PFSK-1 (cell line): ENCODE data around the gene RCC2.

ENCODE experiments used
- FOXP2 ChIP-seq: optimal IDR thresholded peaks from 2 replicates; pipeline ENCODE3; 2011; ENCODE audit warnings: borderline replicate concordance, control low read depth, inconsistent platforms; ENCODE audit not compliant: insufficient read depth; ENCODE audit errors: extremely low read length, extremely low read depth
- POLR2AphosphoS5 ChIP-seq: IDR thresholded peaks from 2 replicates; pipeline ENCODE4 v1.6.1; 2012; ENCODE audit warnings: low read depth, mild to moderate bottlenecking, control low read depth, low read length, moderate library complexity
- SIN3A ChIP-seq: IDR thresholded peaks from 2 replicates; pipeline ENCODE4 v1.6.1; 2012; ENCODE audit warnings: mild to moderate bottlenecking, low read length, moderate library complexity, borderline replicate concordance; ENCODE audit not compliant: insufficient read depth
- TF ChIP-seq, protein P1 (sequence below), 2 experiments: IDR thresholded peaks; 2 replicates each; pipeline versions ENCODE4 v1.6.1 to v1.8.0; 2011 to 2012; ENCODE audit warnings: low read depth in 2 of 2, low read length in 2 of 2, control low read depth in 1 of 2, inconsistent platforms in 1 of 2, mild to moderate bottlenecking in 1 of 2, moderate library complexity in 1 of 2; ENCODE audit not compliant: insufficient read depth in 1 of 2

DNA sequence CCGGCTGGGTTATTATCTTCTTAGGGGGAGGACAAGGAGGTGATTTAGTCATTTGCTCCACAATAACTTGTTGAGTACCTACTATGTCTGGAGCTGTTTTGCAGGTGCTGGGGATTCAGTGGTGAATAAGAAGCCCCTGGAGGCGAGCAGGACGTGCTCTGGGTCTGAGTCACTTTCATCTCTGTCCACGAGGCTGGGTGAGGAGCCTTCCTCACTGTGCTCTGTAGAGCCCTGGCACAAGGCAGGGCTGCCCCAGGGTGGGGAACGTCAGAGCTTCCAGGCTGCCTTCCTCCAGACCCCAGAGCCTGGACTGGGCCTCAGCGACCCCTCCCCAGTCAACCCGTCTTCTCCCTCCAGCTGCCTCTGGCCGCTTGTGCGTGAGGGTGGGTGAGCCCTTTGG is 70.0 kb downstream of the RCC2 start:
- TF ChIP-seq POLR2AphosphoS5 (no peak), SIN3A (no peak), FOXP2 (no peak)
- TF ChIP-seq, protein P1, sequence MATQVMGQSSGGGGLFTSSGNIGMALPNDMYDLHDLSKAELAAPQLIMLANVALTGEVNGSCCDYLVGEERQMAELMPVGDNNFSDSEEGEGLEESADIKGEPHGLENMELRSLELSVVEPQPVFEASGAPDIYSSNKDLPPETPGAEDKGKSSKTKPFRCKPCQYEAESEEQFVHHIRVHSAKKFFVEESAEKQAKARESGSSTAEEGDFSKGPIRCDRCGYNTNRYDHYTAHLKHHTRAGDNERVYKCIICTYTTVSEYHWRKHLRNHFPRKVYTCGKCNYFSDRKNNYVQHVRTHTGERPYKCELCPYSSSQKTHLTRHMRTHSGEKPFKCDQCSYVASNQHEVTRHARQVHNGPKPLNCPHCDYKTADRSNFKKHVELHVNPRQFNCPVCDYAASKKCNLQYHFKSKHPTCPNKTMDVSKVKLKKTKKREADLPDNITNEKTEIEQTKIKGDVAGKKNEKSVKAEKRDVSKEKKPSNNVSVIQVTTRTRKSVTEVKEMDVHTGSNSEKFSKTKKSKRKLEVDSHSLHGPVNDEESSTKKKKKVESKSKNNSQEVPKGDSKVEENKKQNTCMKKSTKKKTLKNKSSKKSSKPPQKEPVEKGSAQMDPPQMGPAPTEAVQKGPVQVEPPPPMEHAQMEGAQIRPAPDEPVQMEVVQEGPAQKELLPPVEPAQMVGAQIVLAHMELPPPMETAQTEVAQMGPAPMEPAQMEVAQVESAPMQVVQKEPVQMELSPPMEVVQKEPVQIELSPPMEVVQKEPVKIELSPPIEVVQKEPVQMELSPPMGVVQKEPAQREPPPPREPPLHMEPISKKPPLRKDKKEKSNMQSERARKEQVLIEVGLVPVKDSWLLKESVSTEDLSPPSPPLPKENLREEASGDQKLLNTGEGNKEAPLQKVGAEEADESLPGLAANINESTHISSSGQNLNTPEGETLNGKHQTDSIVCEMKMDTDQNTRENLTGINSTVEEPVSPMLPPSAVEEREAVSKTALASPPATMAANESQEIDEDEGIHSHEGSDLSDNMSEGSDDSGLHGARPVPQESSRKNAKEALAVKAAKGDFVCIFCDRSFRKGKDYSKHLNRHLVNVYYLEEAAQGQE (IDR thresholded peaks at IDR 0.05; ENCODE audit: insufficient read depth in 1 of 2, low read depth in 2 of 2, low read length in 2 of 2), result no peak
